ENCODE measurements around the gene PAH. TPM values are rescaled to one million over a fixed set of nuclear protein-coding genes. Genes with fewer than 3 reads are reported as not detected.

The PAH gene
- polyA plus RNA-seq, 3 donors = 56.1 to 91.9 (median 85.8) TPM

- DNase-seq (ENCODE audit: low read depth in 3 of 3, low spot score in 2 of 3) = no peak
These were observed 34.0 kb upstream of the PAH start for GRCh38 chr12:102950950-102951619.

GRCh38 chr12:102950107-102950949 lies 33.3 kb upstream of the PAH start:
- DNase-seq (ENCODE audit: low read depth in 3 of 3, low spot score in 2 of 3) = no peak

- DNase-seq (ENCODE audit: low read depth in 3 of 3, low spot score in 2 of 3) = no peak
These were observed 31.9 kb upstream of the PAH start for GRCh38 chr12:102948941-102949352.

GRCh38 chr12:102946042-102946441 lies 29.0 kb upstream of the PAH start:
- no peak for DNase-seq (ENCODE audit: low read depth in 3 of 3, low spot score in 2 of 3)

GRCh38 chr12:102939670-102940222 lies 22.7 kb upstream of the PAH start:
- no peak for DNase-seq (ENCODE audit: low read depth in 3 of 3, low spot score in 2 of 3)

GRCh38 chr12:102939059-102939458 lies 22.0 kb upstream of the PAH start:
- no peak for DNase-seq (ENCODE audit: low read depth in 3 of 3, low spot score in 2 of 3)

- DNase-seq (ENCODE audit: low read depth in 3 of 3, low spot score in 2 of 3) = no peak
These were observed 16.1 kb upstream of the PAH start for GRCh38 chr12:102933168-102933567.

- no peak for DNase-seq (ENCODE audit: low read depth in 3 of 3, low spot score in 2 of 3)
These were observed 10.2 kb upstream of the PAH start for GRCh38 chr12:102927220-102927619.

GRCh38 chr12:102921240-102921639 lies 4.2 kb upstream of the PAH start:
- DNase-seq (ENCODE audit: low read depth in 3 of 3, low spot score in 2 of 3) = no peak

GRCh38 chr12:102920271-102920670 lies 3.2 kb upstream of the PAH start:
- DNase-seq (ENCODE audit: low read depth in 3 of 3, low spot score in 2 of 3) = no peak

GRCh38 chr12:102918840-102919239 lies 1.8 kb upstream of the PAH start:
- no peak for DNase-seq (ENCODE audit: low read depth in 3 of 3, low spot score in 2 of 3)

- no peak for DNase-seq (ENCODE audit: low read depth in 3 of 3, low spot score in 2 of 3)
These were observed 605 bp downstream of the PAH start for GRCh38 chr12:102916252-102917025.

GRCh38 chr12:102913453-102914226 lies 3.4 kb downstream of the PAH start:
- DNase-seq (ENCODE audit: low read depth in 3 of 3, low spot score in 2 of 3) = no peak

- no peak for DNase-seq (ENCODE audit: low read depth in 3 of 3, low spot score in 2 of 3)
These were observed 4.8 kb downstream of the PAH start for GRCh38 chr12:102912258-102912657.

- no peak for DNase-seq (ENCODE audit: low read depth in 3 of 3, low spot score in 2 of 3)
These were observed 5.7 kb downstream of the PAH start for GRCh38 chr12:102911320-102911719.

- DNase-seq (ENCODE audit: low read depth in 3 of 3, low spot score in 2 of 3) = no peak
These were observed 6.3 kb downstream of the PAH start for GRCh38 chr12:102910792-102911191.

GRCh38 chr12:102910137-102910536 lies 6.9 kb downstream of the PAH start:
- no peak for DNase-seq (ENCODE audit: low read depth in 3 of 3, low spot score in 2 of 3)

GRCh38 chr12:102907918-102908317 lies 9.1 kb downstream of the PAH start:
- DNase-seq (ENCODE audit: low read depth in 3 of 3, low spot score in 2 of 3) = no peak

- no peak for DNase-seq (ENCODE audit: low read depth in 3 of 3, low spot score in 2 of 3)
These were observed 11.8 kb downstream of the PAH start for GRCh38 chr12:102905229-102905628.

GRCh38 chr12:102903337-102904007 lies 13.6 kb downstream of the PAH start:
- DNase-seq (ENCODE audit: low read depth in 3 of 3, low spot score in 2 of 3) = no peak
